Stimulated activated CD4-positive, alpha-beta T cell treated with anti-CD3 and anti-CD28 coated beads, Interleukin-4, amount 100 ng/mL, for 48 hours (primary cell): Measurements from ENCODE around the gene C1QTNF7.

Source experiments
- DNase-seq, 2 donors: peaks; one replicate each; pipeline ENCODE4 v3.0.0-alpha.2; 2020; ENCODE audit warnings: low read depth in 2 of 2

C1QTNF7 gene

DNA sequence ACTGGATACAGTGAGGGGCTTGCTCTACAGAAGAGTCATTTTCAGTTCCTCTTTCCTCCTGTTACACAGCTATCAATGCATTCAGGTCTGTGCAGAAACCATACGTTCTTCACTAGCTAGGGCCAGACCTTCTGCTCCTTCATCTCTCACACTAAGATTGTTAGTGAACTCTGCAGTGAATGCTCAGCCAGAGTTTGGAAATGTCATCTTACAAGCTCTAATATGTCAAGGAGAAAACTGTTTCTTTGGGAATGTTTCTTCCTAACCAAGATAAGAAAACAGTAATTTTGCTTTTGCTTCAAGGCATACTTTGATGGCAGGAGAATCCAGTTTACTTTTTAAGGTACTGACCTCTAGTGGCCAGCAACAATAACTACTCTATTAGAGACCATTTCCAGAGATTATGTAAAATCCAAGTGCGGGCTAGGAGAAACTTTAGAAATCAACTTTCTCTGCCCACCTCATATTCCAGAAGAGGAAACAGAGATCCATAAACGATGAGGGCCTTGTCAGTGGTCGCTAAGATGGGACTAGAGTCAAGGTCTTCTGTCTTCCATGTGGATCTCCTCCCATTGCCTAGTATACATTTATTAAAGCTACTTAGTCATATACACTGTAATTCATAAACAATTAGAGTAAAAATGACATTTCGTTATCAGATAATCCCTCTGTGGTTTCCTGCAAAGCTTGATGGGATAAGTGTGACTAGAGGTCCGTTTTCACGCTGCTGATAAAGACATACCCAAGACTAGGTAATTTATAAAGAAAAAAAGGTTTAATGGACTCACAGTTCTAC, 29.8 kb downstream of the C1QTNF7 start:
- DNase-seq: no peak

DNA sequence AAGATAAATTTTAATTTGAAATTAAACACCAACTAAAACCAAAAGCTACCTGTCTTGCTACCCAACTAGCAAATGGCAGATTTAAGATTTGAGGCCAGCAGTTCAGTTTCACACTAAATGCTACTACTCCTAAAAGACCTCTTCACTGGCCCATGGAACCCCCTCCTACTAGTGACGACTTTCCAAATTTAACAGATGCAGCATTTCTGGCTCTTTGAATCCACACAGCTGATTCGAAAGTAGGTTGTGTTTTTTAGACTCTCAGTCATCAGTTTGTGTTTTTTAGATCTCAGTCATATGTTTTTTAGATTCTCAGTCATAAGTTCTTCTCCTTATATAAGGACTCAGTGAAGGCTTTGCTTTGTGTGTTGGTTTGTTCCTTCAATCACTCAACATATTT, 30.8 kb downstream of the C1QTNF7 start:
- DNase-seq: no peak

DNA sequence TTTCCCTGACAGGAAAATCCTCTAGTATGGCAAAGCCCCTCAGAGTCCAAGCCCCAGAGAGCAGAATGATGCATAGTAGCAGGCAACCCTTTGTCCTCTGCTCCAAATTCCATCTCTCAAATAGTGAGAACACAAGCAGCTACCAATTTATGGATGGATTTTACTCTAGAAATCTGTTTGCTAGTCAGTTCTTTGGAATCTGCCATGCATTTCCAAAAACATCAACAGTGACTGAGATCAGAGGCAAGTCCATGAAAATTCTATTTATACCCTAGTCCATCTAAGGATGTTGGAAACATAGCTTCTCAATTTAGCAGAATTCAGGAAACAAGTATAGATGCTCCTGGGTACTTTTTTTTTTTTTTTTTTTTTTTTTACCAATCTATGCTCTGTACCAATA, 31.9 kb downstream of the C1QTNF7 start:
- no peak for DNase-seq

DNA sequence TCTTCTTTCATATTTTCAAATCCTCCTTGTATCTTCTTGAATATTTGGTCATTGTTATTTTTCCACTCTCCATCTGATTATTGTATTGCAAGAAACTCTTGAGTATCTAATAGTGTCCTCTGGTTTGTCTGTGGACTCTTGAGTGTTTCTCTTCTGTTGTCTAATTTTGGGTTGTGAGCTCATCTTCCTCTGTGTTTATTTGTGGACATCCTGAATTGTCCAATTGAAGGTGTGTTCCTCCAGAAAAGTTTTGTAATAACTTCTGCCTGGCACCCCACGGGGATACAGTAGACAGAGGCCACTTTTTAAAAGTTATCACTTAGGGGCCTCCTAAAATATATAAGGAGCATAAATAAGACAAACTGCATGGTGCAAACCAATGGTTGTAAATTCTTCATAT, 38.8 kb downstream of the C1QTNF7 start:
- DNase-seq: no peak

DNA sequence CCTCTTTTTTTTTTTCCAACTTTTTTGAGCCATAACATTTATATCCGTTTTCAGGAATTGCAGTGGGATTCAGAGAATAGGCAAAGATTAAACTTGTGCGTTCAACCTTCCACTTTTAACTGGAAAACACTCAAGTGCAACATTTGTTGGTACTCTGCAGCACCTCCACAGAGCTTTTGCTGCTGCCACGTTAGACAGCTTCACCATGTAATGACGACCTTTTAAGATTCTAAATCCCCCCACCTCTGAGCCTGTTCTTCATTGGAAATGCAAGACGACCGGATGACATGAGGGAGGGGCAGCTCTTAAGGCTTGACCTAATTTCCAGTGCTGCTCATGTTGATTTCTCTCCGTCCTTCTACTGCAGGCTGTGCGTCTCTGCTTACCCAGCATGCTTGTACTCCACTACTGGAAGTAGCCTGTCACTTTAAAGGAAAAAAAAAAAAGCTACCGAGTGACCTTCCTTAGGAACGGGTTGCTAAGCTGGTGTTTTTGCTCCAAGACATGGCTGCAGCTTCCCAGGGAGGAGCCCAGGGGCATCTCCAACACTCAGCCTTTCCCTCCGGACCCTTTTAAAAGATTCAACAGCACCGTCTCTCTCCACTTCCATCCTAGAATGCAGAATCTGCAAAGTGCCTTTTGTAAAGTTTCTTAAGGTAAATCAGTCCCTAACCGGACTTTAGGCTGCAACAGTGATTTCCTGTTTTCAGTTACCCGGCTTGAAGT, 41.7 kb downstream of the C1QTNF7 start, which contains the start of gene CC2D2A:
Gene CC2D2A, plus strand, starts transcription at position 481 of the 726 bp plus-strand sequence. CDS start 6,051 bp downstream, outside the sequence.
- DNase-seq: no peak

DNA sequence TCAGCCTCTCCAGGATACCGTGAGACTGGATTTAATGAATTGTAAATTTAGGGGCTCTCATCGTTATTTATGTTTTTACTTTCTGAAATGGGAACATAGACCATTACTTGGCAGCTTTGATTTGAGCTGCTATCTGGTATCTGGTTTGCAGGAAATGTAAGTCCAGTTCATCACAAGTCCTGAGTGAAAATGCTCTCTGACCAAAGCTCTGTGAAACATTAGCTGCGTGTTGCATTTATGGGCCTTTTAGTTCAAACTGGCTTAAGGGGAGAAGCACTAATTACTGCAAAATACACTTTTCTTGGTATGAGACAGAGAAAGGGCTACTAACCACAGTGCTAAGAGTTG, 42.3 kb downstream of the C1QTNF7 start:
- DNase-seq: no peak

DNA sequence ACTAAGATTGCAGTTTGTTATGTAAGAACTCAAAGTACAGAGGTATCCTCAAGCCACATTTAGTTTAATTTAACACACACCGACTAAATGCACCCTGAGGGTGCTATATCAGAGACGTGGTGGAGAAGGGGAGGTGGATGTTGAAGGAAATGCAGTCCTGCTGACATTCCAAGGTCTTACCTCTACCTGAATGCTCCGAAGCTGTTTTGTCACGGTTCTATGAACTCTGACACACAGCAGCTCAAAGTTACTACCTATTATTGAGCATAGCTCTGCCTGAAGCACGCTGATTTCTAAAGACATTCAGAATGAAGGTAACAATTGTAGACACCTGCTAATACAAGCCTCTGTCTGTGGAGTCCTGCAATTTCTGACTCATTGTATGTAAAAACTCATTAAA, 48.6 kb downstream of the C1QTNF7 start:
- DNase-seq: no peak

DNA sequence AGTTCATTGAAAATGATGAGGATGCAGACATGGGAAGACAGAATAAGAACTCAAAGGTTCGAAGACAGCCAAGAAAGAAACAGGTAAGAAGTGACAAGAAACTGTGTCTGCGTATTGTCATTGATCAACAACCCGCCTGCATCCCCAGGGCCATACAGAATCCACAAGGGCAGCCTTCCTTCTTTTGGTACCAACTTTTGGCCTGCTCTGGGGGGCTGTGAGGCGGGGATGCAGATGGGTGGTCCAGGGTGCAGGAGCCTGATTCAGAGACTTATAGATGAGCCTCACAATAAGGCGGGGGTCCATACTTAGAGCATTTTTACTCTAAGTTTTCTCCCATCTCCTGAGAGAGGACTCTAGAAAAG, 50.9 kb downstream of the C1QTNF7 start:
- no peak for DNase-seq

DNA sequence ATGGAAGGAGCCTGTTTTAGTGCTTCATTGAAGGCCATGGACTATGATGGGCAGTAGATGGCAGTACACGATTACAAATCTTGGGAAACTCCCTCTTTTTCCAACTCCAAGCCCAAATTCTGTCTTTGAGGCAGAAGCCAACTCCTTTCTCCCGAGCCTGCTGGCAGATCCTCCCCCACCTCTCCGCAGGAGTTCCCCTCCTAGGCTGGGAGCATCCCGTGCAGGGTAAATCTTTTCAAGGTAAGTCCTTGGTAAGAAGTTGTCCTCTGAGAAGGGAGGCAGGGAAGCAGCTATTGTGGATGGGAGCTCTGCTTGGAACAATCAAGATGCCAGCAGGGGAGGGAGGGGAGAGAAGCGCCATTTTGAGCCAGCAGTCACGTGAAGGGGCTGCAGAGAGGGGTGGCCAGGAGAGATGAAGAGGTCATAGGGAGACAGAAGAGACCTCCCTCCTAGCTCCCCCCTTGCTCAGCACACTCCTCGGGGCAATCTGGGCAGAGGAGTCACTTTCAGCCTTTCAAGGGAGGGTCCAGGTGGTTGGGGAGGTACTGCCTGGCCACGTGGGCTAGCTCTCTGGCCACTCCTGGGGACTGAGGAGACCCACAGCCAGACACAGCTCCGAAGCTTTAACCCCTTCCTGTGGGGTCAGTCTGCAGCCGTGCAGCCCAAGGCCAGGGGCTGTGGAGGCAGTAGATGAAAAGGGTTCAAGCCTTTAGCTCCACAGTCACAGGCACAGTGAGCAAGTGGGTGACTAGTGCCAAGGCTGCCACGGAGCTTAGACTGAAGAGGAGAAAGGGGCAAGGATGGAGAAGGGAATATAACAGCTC, 51.5 kb downstream of the C1QTNF7 start:
- DNase-seq: no peak

DNA sequence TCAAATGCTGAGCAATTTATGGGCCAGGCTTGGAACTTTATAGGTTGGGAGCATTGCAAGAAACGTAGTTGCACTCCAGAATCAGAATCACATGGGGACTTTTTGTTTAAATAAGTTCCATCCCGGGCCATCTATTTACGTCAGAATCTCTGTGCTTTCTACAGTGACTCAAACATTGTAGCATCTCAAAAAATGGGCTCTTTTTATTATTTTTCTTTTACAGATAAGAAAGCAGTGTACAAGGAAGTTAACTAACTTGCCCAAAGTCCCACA, 52.0 kb downstream of the C1QTNF7 start:
- no peak for DNase-seq

DNA sequence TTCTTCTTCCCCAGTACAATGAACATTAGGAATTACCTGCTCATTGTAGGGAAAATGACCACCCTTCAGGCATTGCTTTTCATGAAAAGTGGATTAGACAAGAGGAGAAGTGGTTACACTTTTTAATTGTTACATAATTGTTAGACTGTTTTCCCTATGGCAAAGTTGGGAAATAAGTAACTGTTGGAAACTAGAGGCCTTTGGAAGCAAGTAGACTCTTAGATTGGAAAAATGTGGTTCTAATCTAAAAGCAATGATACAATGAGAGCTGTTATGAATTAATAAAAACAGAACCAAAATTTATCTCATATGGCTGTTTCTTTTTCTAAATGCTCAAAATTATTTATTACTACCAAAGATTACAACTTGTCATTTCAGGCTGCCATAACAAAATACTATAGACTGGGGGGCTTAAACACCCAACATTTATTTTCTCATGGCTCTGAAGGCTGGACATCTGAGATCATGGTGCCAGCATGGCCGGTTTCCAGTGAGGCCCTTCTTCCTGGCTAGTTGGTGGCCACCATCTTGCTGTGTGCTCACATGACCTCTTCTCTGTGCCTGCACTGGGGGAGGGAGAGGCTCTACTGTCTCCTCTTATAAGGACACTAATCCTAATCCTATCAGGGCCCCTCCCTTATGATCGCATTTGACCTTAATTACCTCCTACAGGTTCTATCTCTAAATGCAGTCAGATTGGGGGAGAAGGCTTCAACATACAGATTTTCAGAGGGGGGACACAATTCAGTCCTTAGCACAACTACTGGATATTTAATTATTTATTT, 54.3 kb downstream of the C1QTNF7 start:
- no peak for DNase-seq

DNA sequence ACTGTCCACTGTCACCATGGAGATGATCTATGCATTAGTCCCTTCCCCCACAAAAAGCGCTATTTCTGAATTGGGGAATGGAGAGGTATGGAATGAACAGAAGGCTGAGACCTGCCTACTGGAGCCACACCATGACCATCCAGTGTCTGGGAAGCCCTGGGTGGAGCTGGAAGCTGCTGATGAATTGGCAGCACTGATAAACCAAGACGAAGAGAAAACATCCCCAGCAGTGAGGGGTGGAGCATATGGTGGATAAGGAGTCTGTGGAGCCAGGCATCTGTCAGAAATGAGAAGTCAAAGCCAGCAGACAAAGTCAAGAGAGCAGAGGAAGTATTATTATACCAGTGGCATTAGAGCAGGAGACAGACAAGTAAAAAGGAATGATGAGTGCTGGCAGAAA, 55.0 kb downstream of the C1QTNF7 start:
- no peak for DNase-seq

DNA sequence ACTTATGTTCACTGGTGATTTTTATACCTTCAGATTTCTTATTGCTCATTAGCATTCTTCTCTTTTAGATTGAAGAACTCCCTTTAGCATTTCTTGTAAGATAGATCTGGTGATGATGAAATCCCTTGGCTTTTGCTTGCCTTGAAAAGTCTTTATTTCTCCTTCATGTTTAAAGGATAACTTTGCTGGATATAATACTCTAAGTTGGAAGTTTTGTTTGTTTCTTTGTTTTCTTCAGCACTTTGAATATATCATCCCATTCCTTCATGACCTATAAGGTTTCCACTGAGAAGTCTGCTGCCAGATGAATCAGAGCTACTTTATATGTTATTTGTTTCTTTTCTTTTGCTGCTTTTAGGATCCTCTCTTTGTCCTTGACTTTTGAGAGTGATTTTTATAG, 60.3 kb downstream of the C1QTNF7 start:
- DNase-seq: no peak

DNA sequence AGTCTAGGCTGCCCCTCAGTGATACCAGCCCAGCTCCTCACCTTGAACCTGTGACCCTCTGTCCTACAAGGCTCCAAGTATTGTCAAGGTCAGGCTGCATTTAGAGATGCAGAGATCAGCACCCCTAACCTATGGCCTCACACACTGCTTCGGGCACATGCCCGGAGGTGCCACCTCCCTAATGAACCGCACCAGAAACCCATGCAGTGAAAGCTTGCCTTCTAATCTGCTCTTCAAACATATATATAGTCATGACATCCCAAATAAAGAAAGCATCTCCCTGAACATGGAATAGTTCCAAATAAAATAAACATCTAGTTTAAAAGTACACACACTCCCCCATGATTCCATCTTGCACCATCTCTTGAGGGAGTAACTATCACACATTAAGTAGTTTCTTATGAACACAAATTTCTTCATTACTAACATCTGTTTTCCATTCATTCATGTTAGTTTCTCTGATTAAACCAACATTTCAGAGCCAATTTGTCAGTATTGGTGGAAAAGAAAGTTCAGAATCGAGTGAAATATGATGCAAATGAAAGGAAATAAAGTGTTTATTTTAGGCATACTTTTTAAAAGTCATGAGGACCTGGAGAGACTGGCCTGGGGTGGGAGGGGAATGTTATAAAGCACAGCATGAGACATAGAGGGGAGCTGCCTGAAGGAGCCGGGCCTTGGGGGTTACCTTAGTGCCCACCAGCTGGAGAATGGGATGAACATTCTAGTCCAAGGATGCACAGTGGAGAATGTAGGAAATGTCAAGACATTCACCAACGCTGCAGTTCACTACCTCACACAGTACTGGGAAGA, 61.0 kb downstream of the C1QTNF7 start:
- no peak for DNase-seq

DNA sequence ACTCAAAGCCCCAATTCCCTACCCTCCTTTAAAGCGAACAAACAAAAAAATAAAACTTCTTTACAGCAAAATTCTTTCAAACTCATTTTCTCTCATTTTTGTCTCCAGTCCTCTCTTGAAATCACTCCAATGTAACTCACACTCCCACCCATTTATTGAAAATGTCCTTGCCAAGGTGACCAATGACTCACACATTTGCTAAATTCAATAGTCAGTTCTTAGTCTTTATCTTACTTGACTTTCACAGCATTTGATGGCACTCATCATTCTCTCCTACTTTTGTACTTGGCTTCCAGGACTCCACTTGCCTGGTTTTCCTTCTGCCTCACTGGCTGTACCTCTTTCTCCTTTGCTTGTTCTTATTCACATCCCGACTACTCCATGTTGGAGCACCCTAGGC, 61.7 kb downstream of the C1QTNF7 start:
- DNase-seq: no peak

DNA sequence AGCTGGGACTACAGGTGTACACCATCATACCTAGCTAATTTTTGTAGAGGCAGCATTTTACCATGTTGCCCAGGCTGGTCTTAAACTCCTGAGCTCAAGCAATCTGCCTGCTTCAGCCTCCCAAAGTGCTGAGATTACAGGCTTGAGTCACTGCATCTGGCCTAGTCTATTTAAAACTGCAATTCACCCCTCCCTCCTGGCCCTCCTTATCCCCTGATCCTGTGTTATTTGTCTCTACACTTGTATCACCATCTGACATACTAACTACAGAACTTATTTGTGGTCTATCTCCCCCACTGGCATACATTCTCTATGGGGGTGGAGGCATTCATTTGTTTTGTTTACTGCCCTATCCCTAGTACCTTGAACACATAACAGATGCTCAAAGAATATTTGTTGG, 65.6 kb downstream of the C1QTNF7 start:
- no peak for DNase-seq

DNA sequence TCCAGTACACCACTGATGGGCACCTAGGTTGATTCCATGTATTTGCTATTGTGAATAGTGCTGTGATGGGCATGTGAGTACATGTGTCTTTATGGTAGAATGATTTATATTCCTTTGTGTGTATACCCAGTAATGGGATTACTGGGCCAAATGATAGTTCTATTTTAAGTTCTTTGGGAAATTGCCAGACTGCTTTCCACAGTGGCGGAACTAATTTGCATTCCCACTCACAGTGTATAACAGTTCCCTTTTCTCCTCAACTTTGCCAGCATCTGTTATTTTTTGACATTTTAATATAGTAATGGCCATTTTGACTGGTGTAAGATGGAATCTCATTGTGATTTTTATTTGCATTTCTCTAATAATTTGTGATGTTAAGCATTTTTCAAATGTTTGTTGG, 67.8 kb downstream of the C1QTNF7 start:
- DNase-seq: no peak
